Measurements from ENCODE around the gene RAF1.

- TF ChIP-seq EZH2 (IDR thresholded peaks at IDR 0.05; ENCODE audit: low read length, missing control alignments) (no peak), CTCF (conservative IDR thresholded peaks at IDR 0.05 in 1 of 2, IDR thresholded peaks at IDR 0.05 in 1 of 2; ENCODE audit: low read depth in 1 of 2, low read length in 2 of 2) (no peak)
These were observed 96.9 kb downstream of the RAF1 start for GRCh38 chr3:12566976-12567375.

Measured in fibroblast of lung (primary cell).